GM10266 (cell line): Measurements from ENCODE around the gene STK31.
"Not testable (repeated sequence)": the region's sequence is repeated elsewhere in the genome, so short reads cannot be mapped to it uniquely, and the experiment has no call there.

ENCODE experiments used
- DNase-seq: peaks from one replicate; pipeline ENCODE4 v3.0.0; 2012; ENCODE audit errors: extremely low spot score
- CTCF ChIP-seq: IDR thresholded peaks from 2 replicates; pipeline ENCODE4 v1.5.1; 2012; ENCODE audit warnings: mild to moderate bottlenecking, low read depth; ENCODE audit not compliant: control insufficient read depth, insufficient read depth; ENCODE audit errors: missing control alignments

The STK31 gene

DNA sequence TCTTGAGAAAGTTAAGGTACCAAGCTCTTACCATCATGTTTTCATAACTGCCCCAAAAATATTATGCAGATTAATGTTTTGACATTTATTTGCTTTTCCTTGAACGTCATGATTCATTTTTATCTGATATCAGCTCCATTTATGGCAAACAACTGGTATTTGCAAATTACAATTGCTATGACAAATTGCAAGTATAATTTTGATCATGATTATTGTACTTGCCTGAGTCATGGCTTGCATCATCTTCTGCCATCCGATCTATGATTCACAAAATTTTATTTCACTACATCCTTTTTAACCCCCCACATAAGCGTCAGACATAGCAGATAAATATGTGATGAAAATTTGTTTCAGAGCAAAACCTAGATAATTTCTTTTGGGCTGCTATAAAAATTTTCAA, 155.0 kb downstream of the STK31 start:
- no peak for TF ChIP-seq CTCF

DNA sequence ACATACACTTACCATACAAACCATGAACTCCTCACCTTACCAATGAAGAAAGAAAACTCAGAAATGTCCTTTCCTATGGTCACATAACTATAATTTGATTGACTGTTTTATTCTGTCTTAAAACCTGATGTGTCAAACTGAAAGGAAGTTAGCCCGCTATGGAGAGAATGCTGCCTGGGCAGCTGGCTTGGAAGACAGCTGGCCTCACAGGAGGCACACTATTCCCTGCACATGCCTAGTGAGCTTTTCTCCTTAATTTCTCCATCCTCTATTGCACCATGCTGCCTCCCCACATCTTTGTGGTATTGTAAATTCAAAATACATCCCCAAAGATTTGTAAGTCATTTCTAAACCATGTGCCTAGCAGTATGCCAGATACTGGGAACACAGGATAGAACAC, 163.3 kb downstream of the STK31 start:
- no peak for TF ChIP-seq CTCF
- DNase-seq: no peak

More for the DNA sequence above, 155.0 kb downstream of the STK31 start:
- no peak for DNase-seq

- not testable (repeated sequence) for DNase-seq
Observed at GRCh38 chr7:23876526-23876925, 166.5 kb downstream of the STK31 start.
